Anterior cingulate cortex (tissue), 58 donors: Measurements from ENCODE around the gene SCAI.
"Not testable (repeated sequence)": the region's sequence is repeated elsewhere in the genome, so short reads cannot be mapped to it uniquely, and the experiment has no call there.

ENCODE experiments used
- DNase-seq, 58 donors: peaks; one replicate each; lab custom pipeline; 2025; lab: John Stamatoyannopoulos, UW

Gene SCAI

GRCh38 chr9:125108541-125108940 is 34.8 kb downstream of the SCAI start:
- DNase-seq: not testable (repeated sequence)

DNA sequence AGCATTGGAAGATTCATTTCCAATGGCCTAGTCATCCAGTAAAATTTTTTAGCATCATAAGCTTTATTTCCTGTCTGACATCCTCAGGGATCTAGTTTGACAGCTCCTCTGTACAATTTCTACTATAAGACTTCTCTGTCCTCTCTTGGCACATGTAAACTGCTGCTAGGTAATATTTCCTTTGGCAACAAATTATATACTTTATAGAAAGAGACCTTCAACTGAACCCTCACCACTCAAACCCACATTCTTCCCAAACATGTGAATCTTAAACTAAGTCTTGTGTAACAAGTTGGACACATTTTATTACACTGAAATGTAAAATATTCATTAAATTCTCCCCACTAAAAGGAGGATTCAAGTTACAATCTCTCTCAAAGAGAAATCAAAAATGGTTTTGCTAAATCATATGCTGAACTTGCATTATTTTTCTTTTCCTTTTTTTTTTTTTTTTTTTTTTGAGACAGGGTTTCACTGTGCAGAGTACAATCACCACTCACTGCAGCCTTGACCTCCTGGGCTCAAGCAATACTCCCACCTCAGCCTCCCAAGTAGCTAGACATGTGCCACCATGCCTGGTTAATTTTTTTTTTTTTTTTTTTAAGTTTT is 36.9 kb downstream of the SCAI start:
- no peak for DNase-seq

DNA sequence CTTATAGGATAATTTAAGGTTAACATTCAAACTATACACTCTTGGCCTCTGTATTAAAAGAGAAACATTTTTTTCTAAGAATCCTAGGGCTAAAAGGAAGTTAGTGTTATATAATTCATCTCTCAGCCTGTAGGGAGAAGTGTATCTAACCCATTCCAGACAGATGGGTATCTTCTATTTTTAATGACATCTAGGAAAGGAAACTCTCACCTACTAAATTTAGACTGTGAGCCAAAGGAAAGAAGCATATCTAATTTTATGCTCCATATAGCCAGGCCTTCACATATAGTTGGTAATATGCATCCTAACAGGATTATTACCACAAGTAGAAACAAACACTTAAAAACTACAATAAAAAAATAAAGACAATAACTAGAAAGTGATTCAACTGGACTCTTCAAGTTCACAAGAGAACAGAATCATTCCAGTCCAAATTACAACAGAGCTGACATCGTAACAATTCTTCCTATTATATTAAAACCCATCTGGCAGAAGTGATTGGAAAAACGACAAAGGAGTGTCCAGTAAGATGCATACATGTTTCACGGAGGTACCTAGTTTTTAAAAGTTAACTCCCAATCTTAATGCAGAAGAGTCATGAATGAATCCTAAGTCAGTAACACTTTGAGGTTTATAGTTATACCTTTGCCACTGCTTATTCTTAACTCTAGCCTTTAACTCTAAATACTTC is 39.4 kb downstream of the SCAI start:
- no peak for DNase-seq

- no peak for DNase-seq
Measured at GRCh38 chr9:125103021-125103420, 40.3 kb downstream of the SCAI start.

DNA sequence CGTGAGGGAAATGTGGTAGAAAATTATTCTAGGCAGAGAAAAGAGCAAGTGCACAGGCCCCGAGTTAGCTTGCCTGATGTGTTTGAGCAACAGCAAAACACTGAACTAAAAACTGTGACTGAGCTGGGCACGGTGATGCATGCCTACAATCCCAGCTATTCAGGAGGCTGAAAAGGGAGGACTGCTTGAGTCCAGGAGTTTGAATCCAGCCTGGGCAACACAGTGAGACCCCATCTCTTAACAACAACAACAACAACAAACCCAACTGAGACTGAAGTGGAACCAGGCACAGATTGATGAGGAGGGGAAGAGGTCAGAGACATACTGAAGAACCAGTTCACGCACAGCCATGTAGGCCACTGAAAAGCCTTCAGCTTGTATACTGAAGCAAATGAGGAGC is 42.5 kb downstream of the SCAI start:
- DNase-seq: no peak

DNA sequence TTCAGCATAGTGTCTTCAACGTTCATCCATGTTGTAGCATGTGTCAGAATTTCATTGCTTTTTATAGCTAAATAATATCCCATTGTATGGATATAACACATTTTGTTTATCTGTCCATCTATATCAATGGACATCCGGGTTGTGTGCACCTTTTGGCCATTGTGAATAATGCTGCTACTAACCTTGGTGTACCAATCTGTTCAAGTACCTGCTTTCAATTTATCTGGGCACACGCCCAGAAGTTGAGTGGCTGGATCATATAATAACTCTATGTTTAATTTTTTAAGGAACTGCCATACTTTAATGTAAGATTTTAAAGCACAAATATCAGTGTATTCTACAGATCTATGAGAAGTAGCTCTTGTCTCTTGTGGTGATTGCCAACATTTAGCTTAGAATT is 43.5 kb downstream of the SCAI start:
- no peak for DNase-seq

GRCh38 chr9:125095821-125096443 is 47.4 kb downstream of the SCAI start:
- DNase-seq: no peak

- no peak for DNase-seq
Measured at GRCh38 chr9:125091121-125091520, 52.2 kb downstream of the SCAI start.

DNA sequence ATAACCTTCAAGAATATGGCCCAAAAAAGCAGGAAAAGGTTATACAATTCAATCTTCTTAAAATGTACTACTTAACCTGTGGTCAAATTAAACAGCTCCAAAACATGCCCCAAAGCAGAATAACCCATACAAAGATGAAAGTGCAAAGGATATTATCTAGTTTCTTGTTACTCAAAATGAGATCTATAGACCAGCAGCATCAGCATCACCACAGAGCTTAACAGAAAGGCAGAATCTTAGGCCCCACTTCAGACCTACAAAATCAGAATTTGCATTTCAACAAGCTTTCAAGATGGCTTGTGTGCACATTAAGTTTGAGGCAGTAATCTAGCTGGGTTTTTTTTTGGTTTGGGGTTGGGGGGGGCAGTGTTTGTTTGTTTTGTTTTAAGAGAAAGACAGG is 54.0 kb downstream of the SCAI start:
- DNase-seq: no peak

- DNase-seq: no peak
Measured at GRCh38 chr9:125088752-125089151, 54.6 kb downstream of the SCAI start.

- no peak for DNase-seq
Measured at GRCh38 chr9:125085703-125086477, 57.4 kb downstream of the SCAI start.

- not testable (repeated sequence) for DNase-seq
Measured at GRCh38 chr9:125082197-125082596, 61.1 kb downstream of the SCAI start.

DNA sequence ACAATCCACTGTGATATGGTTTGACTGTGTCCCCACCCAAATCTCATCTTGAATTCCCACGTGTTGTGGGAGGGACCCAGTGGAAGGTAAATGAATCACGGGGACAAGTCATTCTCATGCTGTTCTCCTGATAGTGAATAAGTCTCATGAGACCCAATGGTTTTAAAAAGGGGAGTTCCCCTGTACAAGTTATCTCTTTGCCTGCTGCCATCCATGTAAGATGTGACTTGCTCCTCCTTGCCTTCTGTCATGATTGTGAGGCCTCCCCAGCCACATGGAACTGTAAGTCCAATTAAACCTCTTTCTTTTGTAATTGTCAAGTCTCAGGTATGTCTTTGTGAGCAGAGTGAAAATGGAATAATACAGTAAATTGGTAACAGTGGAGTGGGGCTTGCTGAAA is 62.5 kb downstream of the SCAI start:
- not testable (repeated sequence) for DNase-seq

DNA sequence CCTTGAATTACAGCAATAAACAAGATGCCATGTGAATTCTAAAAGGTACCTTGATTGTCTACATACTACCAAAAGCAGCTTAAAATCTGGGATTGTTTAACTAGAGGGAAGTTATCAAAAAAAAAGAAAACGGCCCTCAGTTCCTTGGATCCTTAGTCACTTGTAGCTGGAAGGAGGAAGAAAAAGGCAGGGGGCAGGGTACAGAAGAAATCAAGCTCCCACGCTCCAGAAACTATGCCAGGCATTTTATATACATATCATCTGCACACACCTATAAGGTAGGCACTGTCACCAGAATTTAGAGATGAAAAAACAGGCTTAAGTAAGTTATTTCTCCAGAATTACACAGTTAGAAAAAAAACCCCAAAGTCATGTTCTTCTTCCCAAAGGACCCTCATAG is 63.4 kb downstream of the SCAI start:
- DNase-seq: no peak

DNA sequence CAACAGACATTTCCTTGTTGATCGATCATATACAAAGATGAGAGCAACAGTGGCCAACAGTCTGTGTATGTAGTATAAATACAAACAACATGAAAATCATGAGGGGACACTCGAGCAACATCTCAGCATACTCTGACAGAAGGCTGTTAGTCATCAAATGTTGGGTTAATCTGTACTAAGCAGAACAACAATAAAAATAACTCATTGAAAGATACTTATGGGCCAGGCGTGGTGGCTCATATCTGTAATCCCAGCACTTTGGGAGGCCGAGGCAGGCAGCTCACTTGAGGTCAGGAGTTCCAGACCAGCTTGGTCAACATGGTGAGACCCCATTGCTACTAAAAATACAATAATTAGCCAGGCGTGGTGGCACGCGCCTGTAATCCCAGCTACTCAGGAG is 67.3 kb downstream of the SCAI start:
- DNase-seq: no peak

DNA sequence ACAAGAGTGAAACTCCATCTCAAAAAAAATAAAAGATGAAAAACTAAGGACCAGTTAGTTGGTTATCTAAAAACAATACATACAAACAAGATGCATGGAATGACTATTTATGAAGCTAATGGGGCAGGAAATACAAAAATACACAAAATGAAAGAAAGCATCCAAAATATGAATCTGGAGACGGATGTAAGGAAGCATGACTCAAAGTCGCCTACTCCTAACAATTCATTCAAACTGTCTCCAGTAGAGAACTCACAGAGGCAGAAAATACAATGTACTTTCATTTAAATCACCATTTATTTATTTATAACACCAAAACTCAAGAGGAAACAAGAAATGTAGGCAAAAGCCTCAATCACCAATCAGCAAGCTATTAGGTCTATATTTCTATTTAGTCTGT is 68.4 kb downstream of the SCAI start:
- no peak for DNase-seq

- DNase-seq: peak in 25 of 58 donors; percentile 4 to 67 (median 12)
Measured at GRCh38 chr9:125066839-125067619, 76.3 kb downstream of the SCAI start.

- DNase-seq: no peak
Measured at GRCh38 chr9:125061391-125061790, 81.9 kb downstream of the SCAI start.

GRCh38 chr9:125049212-125050049 is 93.9 kb downstream of the SCAI start:
- DNase-seq: peak in 9 of 58 donors; percentile 4 to 70 (median 14)
